ENCODE measurements around the gene SNX15. TPM values are rescaled to one million over a fixed set of nuclear protein-coding genes. Genes with fewer than 3 reads are reported as not detected.
"Not testable (repeated sequence)": the region's sequence is repeated elsewhere in the genome, so short reads cannot be mapped to it uniquely, and the experiment has no call there.

SNX15 gene
- polyA plus RNA-seq, 5 donors = 19.8 to 29.3 (median 24.4) TPM

- peak; percentile 87 for DNase-seq
These were observed 13.9 kb upstream of the SNX15 start for GRCh38 chr11:65013130-65013887.

- peak; percentile 94 to 95 for DNase-seq
These were observed 13.1 kb upstream of the SNX15 start, which contains the start of gene ARL2 for GRCh38 chr11:65013888-65014725. Gene ARL2 (plus strand): TSS chr11:65014160. CDS start chr11:65014208, 48 bp downstream.

GRCh38 chr11:65014726-65015227 is 12.5 kb upstream of the SNX15 start:
- DNase-seq = peak in 1 of 2 donors; percentile 14

GRCh38 chr11:65016705-65017104 is 10.5 kb upstream of the SNX15 start:
- DNase-seq = no peak

GRCh38 chr11:65017937-65018336 is 9.3 kb upstream of the SNX15 start:
- DNase-seq = no peak

GRCh38 chr11:65019824-65020223 is 7.4 kb upstream of the SNX15 start:
- DNase-seq = no peak

DNA sequence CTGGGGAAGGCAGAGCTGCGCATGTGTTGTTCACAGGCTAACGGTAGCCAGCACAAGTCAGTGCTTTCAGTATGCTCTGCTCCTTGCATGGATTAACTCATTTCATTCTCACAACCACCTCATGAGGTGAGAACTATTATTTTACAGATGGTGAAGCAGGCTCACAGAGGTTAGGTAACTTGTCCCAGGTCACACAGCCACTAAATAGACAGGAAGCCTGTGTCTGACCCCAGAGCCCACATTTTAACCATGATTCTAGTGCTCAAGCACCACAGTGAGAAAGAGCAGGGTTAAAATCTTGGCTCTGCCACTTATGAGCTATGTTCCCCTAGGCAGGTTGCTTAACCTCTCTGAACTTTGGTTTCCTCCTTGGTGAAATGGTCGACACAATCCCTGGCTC is 6.2 kb upstream of the SNX15 start:
- no peak for DNase-seq

DNA sequence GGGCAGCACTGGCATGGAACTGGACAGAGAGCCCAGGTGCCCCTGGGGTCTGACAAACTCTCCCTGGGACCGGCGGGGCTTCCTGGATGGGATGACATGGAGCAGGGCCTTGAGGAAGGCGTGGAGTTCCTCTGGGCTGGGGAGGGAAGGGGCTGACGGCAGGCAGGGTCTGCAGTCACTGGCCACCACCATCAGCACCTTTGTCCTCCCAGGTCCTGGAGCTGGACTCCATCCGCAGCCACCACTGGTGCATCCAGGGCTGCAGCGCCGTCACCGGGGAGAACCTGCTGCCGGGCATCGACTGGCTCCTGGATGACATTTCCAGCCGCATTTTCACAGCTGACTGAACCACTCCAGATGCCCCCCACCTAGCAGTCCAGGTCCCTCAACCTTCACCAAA is 5.7 kb upstream of the SNX15 start:
- DNase-seq = no peak

DNA sequence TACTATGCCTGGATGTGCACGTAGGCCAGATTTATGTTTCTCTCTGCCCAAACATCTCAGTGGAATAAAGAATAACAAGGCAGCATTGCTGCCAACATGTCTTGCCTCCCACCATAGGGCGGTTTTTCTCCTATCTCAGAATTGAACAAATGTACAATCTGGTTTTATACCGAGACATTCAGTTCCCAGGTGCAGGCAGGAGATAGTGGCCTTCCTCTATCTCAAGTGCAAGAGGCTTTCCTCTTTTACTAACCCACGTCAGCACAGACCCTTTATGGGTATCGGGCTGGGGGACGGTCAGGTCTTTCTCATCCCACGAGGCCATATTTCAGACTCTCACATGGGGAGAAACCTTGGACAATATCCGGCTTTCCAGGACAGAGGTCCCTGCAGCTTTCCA is 3.7 kb upstream of the SNX15 start:
- DNase-seq = not testable (repeated sequence)

GRCh38 chr11:65026810-65027209 is 429 bp upstream of the SNX15 start:
- DNase-seq = no peak

GRCh38 chr11:65032216-65032615 is 5.0 kb downstream of the SNX15 start:
- DNase-seq = no peak

DNA sequence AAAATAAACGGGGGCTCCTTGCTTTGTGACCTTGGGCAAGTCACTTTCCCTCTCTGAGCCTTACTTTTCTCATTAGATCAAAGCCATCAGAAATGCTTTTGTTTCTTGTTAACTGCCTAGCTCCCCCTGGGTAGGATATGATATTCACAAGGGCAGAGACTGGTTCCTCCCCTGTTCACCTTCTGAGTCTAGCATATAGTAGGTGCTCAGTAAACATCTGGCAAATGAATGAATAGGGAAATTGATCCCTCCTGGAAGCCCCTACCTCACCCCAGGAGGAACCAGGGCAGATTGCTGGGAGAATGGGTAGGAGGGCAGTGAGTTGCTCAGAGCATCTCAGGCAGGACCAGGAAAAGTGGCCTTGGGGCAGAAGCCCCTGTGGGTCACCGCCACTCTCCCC is 7.2 kb downstream of the SNX15 start:
- DNase-seq = no peak

DNA sequence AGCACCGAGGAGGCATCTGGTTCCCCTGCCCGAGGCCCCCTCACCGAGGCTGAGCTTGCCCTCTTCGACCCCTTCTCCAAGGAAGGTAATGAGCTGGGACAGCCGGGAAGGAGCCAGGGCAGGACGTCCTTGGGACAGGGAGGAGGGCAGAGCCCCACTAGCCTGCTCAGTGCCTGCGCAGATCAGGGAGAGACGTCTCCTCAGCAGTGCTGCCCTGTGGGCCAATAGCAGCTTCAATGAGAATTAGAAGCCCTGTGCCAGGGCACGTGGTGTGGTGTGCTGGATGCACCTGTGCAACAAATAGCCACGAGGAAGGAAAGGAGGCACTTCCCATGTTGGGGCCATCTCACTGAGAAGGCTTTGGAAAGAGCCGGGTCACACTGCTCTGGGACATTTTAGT is 8.3 kb downstream of the SNX15 start:
- DNase-seq = no peak

GRCh38 chr11:65036931-65037330 is 9.7 kb downstream of the SNX15 start:
- DNase-seq = no peak

- DNase-seq = no peak
These were observed 13.2 kb downstream of the SNX15 start for GRCh38 chr11:65040520-65040846.

- peak; percentile 89 to 90 for DNase-seq
These were observed 13.8 kb downstream of the SNX15 start, which contains the start of gene SAC3D1 for GRCh38 chr11:65040847-65041622. Gene SAC3D1 (plus strand): TSS chr11:65041210. CDS start chr11:65041293, 83 bp downstream.

- DNase-seq = no peak
These were observed 15.7 kb downstream of the SNX15 start for GRCh38 chr11:65042891-65043290.

DNA sequence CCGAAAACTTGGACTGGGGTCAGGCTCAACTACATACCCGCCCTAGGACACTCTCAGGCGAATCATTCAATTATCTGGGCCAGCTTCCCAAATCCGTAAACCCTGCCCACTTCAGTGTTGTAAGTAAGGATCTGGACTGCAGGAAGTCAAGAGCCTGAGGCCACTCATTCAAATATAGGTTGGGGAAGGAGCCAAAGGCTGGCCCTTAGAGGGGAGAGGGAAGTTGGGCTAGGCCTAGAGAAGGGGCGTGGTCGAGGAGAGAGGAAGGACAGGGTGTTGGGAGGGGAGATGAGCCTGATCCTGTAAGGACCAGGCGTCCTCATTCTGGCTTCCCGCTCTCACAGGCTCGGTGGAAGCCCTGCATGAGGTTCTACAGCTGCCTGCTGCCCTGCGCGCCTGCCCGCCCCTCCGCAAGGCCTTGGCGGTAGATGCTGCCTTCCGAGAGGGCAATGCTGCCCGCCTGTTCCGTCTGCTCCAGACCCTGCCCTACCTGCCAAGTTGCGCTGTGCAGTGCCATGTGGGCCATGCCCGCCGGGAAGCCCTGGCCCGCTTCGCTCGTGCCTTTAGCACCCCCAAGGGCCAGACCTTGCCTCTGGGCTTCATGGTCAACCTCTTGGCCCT is 16.8 kb downstream of the SNX15 start:
- DNase-seq = peak in 1 of 2 donors; percentile 19

GRCh38 chr11:65045061-65045460 is 17.8 kb downstream of the SNX15 start:
- no peak for DNase-seq

- no peak for DNase-seq
These were observed 18.5 kb downstream of the SNX15 start for GRCh38 chr11:65045728-65046127.
